BLaER1 (cell line): ENCODE measurements around the gene ZNF710.

Experiments used
- H3K27ac ChIP-seq: shearing (Covaris generic); formaldehyde crosslinking; 2 replicates; pipeline ENCODE4 v1.8.1; 2022
- H3K27me3 ChIP-seq: shearing (Covaris generic); formaldehyde crosslinking; 2 replicates; pipeline ENCODE4 v1.8.1; 2022
- H3K36me3 ChIP-seq: shearing (Covaris generic); formaldehyde crosslinking; 2 replicates; pipeline ENCODE4 v1.8.1; 2022
- H3K4me1 ChIP-seq: shearing (Covaris generic); formaldehyde crosslinking; 2 replicates; pipeline ENCODE4 v1.8.1; 2022
- H3K4me2 ChIP-seq: shearing (Covaris generic); formaldehyde crosslinking; 2 replicates; pipeline ENCODE4 v1.8.1; 2022
- H3K4me3 ChIP-seq: shearing (Covaris generic); formaldehyde crosslinking; 2 replicates; pipeline ENCODE4 v1.8.1; 2022
- H3K9ac ChIP-seq: shearing (Covaris generic); formaldehyde crosslinking; 2 replicates; pipeline ENCODE4 v1.8.1; 2022
- H3K9me3 ChIP-seq: shearing (Covaris generic); formaldehyde crosslinking; 2 replicates; pipeline ENCODE4 v1.8.1; 2022
- H4K20me1 ChIP-seq: shearing (Covaris generic); formaldehyde crosslinking; 2 replicates; pipeline ENCODE4 v1.8.1; 2022
- Cebpa-rat ChIP-seq: shearing (Covaris generic); IDR thresholded peaks from 2 replicates; pipeline ENCODE4 v1.8.1; 2022

The ZNF710 gene

DNA sequence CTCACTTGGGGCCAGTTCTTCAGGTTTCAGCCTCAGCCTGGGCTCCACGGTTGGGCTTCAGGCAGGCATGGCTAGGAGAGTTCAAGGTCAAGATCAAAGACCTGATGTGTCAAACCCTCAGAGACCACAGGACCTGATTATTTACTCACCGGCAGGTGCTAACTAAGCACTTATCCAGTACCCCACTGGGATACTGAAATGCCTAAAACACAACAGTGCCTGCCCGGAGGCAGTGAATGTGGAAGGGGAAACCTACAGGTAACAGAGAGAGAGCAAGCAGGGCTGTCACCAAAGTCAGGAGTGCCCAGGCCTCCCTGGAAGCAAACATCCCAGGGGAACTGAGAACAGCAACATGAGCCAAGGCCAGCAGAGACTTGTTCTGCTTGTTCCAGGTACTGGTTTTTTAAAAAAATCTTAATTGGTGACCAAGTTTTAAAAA, 94.4 kb downstream of the ZNF710 start:
- H4K20me1 ChIP-seq = peaks cover 100% of the 10 kb centered on the region
- peaks cover 64% of the 10 kb centered on the region for H3K36me3 ChIP-seq
- no peak overlapping the region for H3K9ac ChIP-seq
- H3K9me3 ChIP-seq = no peaks in the 10 kb centered on the region
- TF ChIP-seq Cebpa-rat = no peak
- H3K4me1 ChIP-seq = peaks cover 59% of the 10 kb centered on the region
- H3K27ac ChIP-seq = no peak overlapping the region
- no peaks in the 10 kb centered on the region for H3K27me3 ChIP-seq
- no peak overlapping the region for H3K4me3 ChIP-seq
- H3K4me2 ChIP-seq = peak overlapping the region; percentile 100

GRCh38 chr15:90097475-90097874, 96.4 kb downstream of the ZNF710 start:
- Histone ChIP-seq H3K9ac (0 out of 2 replicates have a peak overlapping the region, but pooled peaks have one; percentile 58), H3K27ac (peak overlapping the region; percentile 55; the same call in 1 of the 2 replicates), H3K4me3 (0 out of 2 replicates have a peak overlapping the region, but pooled peaks have one; percentile 14), H3K27me3 (no peaks in the 10 kb centered on the region), H3K9me3 (no peaks in the 10 kb centered on the region), H3K36me3 (peaks cover 45% of the 10 kb centered on the region), H3K4me2 (peak overlapping the region; percentile 100), H3K4me1 (peaks cover 68% of the 10 kb centered on the region), H4K20me1 (peaks cover 88% of the 10 kb centered on the region)
- TF ChIP-seq Cebpa-rat = no peak

DNA sequence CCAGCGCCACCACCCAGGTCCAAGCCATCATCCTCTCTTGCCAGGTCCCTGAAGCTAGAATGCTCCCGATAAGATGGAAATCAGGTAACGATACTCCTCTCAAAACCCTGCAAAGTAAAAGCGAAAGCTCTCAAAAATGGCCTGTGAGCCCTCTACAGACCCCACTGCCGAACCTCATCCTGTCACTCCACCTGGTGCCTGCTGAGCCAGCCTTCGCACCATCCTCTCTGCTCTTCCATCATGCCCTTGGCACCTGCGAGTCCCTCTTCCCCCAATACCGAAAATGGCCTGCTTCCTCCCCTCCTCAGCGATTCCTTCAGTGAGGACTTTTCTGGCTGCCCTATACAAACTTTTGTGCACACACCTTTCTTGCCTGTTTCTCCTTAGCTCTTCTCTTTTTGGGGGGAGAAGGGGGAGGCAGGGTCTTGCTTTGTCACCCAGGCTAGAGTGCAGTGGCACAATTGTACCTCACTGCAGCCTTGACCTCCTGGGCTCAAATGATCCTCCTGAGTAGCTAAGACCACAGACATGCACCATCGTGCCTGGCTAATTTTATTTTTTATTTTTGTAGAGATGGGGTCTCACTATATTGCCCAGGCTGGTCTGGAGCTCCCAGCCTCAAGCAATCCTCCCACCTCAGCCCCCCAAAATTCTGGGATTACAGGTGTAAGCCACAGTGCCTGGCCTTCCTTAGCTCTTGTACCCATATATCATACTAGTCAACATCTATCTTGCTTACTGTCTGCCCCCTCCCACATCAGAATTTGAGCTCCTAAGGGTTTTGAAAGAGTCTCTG, 98.1 kb downstream of the ZNF710 start:
- no peak for TF ChIP-seq Cebpa-rat
- Histone ChIP-seq H3K36me3 (peaks cover 27% of the 10 kb centered on the region), H3K9me3 (no peaks in the 10 kb centered on the region), H4K20me1 (peaks cover 70% of the 10 kb centered on the region), H3K4me3 (peak overlapping the region; percentile 93; the same call in 1 of the 2 replicates), H3K4me2 (peak overlapping the region; percentile 100), H3K27me3 (0 out of 2 replicates have a peak, but pooled peaks cover 7% of the 10 kb centered on the region), H3K27ac (peak overlapping the region; percentile 99), H3K9ac (peak overlapping the region; percentile 99; the same call in 1 of the 2 replicates), H3K4me1 (peaks cover 78% of the 10 kb centered on the region)

- Histone ChIP-seq H3K4me3 (peak overlapping the region; percentile 93), H3K27me3 (0 out of 2 replicates have a peak, but pooled peaks cover 7% of the 10 kb centered on the region), H3K4me2 (peak overlapping the region; percentile 100), H3K36me3 (peaks cover 18% of the 10 kb centered on the region), H3K4me1 (peaks cover 73% of the 10 kb centered on the region), H4K20me1 (peaks cover 61% of the 10 kb centered on the region), H3K9ac (peak overlapping the region; percentile 99; the same call in 1 of the 2 replicates), H3K27ac (peak overlapping the region; percentile 99), H3K9me3 (no peaks in the 10 kb centered on the region)
- TF ChIP-seq Cebpa-rat = no peak
Measured at GRCh38 chr15:90099868-90100831, 99.0 kb downstream of the ZNF710 start.

GRCh38 chr15:90101130-90101968, 100.2 kb downstream of the ZNF710 start:
- Histone ChIP-seq H3K4me2 (peak overlapping the region; percentile 100), H3K4me1 (peaks cover 67% of the 10 kb centered on the region), H3K27me3 (0 out of 2 replicates have a peak, but pooled peaks cover 7% of the 10 kb centered on the region), H3K36me3 (peaks cover 8% of the 10 kb centered on the region; the same call in 1 of the 2 replicates), H3K9ac (peak overlapping the region; percentile 99), H3K9me3 (no peaks in the 10 kb centered on the region), H3K27ac (peak overlapping the region; percentile 99), H3K4me3 (peak overlapping the region; percentile 93), H4K20me1 (peaks cover 49% of the 10 kb centered on the region)
- no peak for TF ChIP-seq Cebpa-rat

DNA sequence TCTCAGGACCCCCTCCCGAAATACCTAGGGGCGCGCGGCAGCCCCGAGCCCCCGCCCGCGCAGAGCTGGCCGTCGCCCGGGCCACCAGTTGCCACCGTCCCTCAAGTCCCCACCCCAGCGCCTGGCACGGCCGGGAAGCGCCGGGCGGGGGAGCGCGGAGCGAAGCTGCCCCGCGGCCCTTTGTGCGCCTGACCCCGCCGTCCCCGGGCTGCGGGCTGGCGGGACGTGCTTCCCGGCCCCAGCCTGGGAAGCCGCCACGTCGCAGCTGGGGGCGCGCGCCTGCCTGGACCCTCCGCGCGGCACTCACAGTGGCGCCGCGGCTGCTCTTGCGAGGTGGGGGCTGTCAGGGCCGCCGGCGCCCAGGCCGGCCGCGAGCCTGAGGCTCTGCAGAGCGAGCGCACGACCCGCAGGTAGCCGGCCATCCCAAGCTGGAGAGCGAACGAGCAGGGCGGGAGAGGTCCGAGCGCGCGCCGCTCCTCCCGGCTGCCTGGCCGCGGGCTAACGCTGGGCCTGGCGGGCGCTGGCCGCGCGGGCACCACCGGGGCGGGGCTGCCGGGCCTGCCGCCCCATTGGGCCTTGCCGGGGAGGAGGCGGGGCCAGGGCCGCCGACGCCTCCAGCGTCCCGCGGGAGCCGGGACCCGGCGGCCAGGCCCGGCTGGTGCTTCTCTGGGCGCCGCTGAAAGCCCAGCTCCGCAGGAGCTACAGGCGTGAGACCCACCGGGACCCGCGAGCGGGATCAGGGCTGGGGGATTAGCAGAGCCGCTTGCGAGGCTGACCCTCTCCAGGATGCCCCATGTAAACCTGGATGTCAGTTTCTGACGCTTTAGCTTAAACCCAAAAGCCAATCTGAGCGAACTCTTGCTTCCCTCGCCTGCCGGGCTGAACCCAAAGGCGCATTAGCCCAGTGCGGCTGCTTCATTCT, 101.1 kb downstream of the ZNF710 start, which contains the start of gene IDH2:
TSS of gene IDH2 (minus strand) at position 500 of the 922 bp plus-strand sequence. CDS start at position 422, 78 bp downstream.
- H3K9ac ChIP-seq = peak within 1 kb of the TSS; percentile 99
- peaks cover 58% of the 10 kb centered on the region for H3K4me1 ChIP-seq
- H4K20me1 ChIP-seq = peaks cover 41% of the 10 kb centered on the region
- 0 out of 2 replicates have a peak, but pooled peaks cover 7% of the 10 kb centered on the region for H3K27me3 ChIP-seq
- no peaks in the 10 kb centered on the region; the same call in 1 of the 2 replicates for H3K36me3 ChIP-seq
- H3K27ac ChIP-seq = peak within 1 kb of the TSS; percentile 99
- H3K9me3 ChIP-seq = no peaks in the 10 kb centered on the region
- H3K4me2 ChIP-seq = peak within 1 kb of the TSS; percentile 100
- no peak for TF ChIP-seq Cebpa-rat
- peak within 1 kb of the TSS; percentile 93 for H3K4me3 ChIP-seq

GRCh38 chr15:90103701-90104329, 102.7 kb downstream of the ZNF710 start:
- no peaks in the 10 kb centered on the region for H3K9me3 ChIP-seq
- H3K9ac ChIP-seq = no peak overlapping the region
- TF ChIP-seq Cebpa-rat = no peak
- no peak overlapping the region for H3K27ac ChIP-seq
- H3K4me3 ChIP-seq = no peak overlapping the region
- no peak overlapping the region for H3K4me2 ChIP-seq
- H3K36me3 ChIP-seq = no peaks in the 10 kb centered on the region
- H3K27me3 ChIP-seq = 0 out of 2 replicates have a peak, but pooled peaks cover 7% of the 10 kb centered on the region
- H4K20me1 ChIP-seq = peaks cover 25% of the 10 kb centered on the region
- H3K4me1 ChIP-seq = peaks cover 42% of the 10 kb centered on the region
